GM12878 (cell line): ENCODE measurements around the gene KIAA0319L.
"Not testable (repeated sequence)": the region's sequence is repeated elsewhere in the genome, so short reads cannot be mapped to it uniquely, and the experiment has no call there.

Experiments used
- BRCA1 ChIP-seq: IDR thresholded peaks from 2 replicates; pipeline ENCODE4 v1.6.1; 2011; ENCODE audit warnings: low read depth, low read length, improper control_type of control experiment
- CTCF ChIP-seq, 3 experiments: IDR thresholded peaks in 2 of 3; conservative IDR thresholded peaks in 1 of 3; 2 replicates each; pipeline ENCODE4 v1.5.1; 2011; ENCODE audit warnings: low read depth in 3 of 3, low read length in 3 of 3, mild to moderate bottlenecking in 3 of 3, control low read depth in 2 of 3, moderate library complexity in 2 of 3, inconsistent platforms in 1 of 3, mixed read lengths in 1 of 3; ENCODE audit not compliant: control insufficient read depth in 2 of 3, insufficient read depth in 1 of 3; ENCODE audit errors: extremely low read depth in 1 of 3
- PRDM15 ChIP-seq: fragments of 450-650 bp; formaldehyde crosslinking; IDR thresholded peaks from 2 replicates; pipeline ENCODE4 v1.4.0; 2020; ENCODE audit warnings: mild to moderate bottlenecking, moderate library complexity

GRCh38 chr1:35576766-35577070, 19.5 kb upstream of the KIAA0319L start:
- not testable (repeated sequence) for TF ChIP-seq CTCF (IDR thresholded peaks at IDR 0.05 in 2 of 3, conservative IDR thresholded peaks at IDR 0.05 in 1 of 3; ENCODE audit: control insufficient read depth in 2 of 3, extremely low read depth in 1 of 3, insufficient read depth in 1 of 3, low read depth in 3 of 3, low read length in 3 of 3); PRDM15 (CRISPR knock-in tag); BRCA1
